Endothelial cell of umbilical vein (primary cell): ENCODE data around the gene ABL1. TPM values are rescaled to one million over a fixed set of nuclear protein-coding genes. Genes with fewer than 3 reads are reported as not detected.

Source experiments
- BruUV-seq: library from RNA; stranded (reverse); fragments of 400-500 nt; replicated peaks from 2 replicates; lab custom pipeline; 2021; lab: Mats Ljungman, UMichigan
- CTCF ChIA-PET: fragments of 300-600, 350-600 bp; sonication (Branson Sonifier 250); formaldehyde crosslinking; loops from one replicate; lab custom pipeline; 2021; ENCODE audit warnings: antibody characterized with exemption, inconsistent platforms; lab: Charles Lee
- POLR2A ChIA-PET: fragments of 300-600, 350-600 bp; sonication (Branson Sonifier 250); formaldehyde crosslinking; loops from one replicate; lab custom pipeline; 2021; ENCODE audit warnings: antibody characterized with exemption, inconsistent platforms; lab: Charles Lee
- DNase-seq: peaks from one replicate; pipeline ENCODE4 v3.0.0-alpha.2; 2011; ENCODE audit warnings: low read depth, low spot score
- FAIRE-seq: peaks from 2 replicates; lab custom pipeline; 2011; peaks lifted over from hg19 to GRCh38; lab: Jason Lieb, UNC
- H2AFZ ChIP-seq: 2 replicates; pipeline ENCODE4 v1.6.0; 2012; ENCODE audit warnings: low read depth, low read length, control low read depth, inconsistent platforms
- H3K27ac ChIP-seq: 2 replicates; pipeline ENCODE4 v1.5.1; 2011; ENCODE audit warnings: low read depth, mild to moderate bottlenecking, control low read depth, low read length, moderate library complexity; ENCODE audit not compliant: insufficient read depth
- H3K27me3 ChIP-seq, 2 experiments: 2 replicates each; pipeline versions ENCODE4 v1.6.0 to v1.6.1; 2011; ENCODE audit warnings: low read length in 2 of 2, mixed read lengths in 1 of 2; ENCODE audit not compliant: control insufficient read depth in 2 of 2, insufficient read depth in 2 of 2
- H3K36me3 ChIP-seq, 2 experiments: 2 replicates in 1 of 2; 3 replicates in 1 of 2; pipeline ENCODE4 v1.5.1; 2011; ENCODE audit warnings: low read length in 2 of 2, mild to moderate bottlenecking in 1 of 2, moderate library complexity in 1 of 2; ENCODE audit not compliant: control insufficient read depth in 2 of 2, insufficient read depth in 2 of 2; ENCODE audit errors: extremely low read depth in 1 of 2
- H3K4me1 ChIP-seq: 3 replicates; pipeline ENCODE4 v1.5.1; 2011; ENCODE audit warnings: mild to moderate bottlenecking, low read length; ENCODE audit not compliant: control insufficient read depth, insufficient read depth; ENCODE audit errors: extremely low read depth
- H3K4me2 ChIP-seq: 2 replicates; pipeline ENCODE4 v1.6.1; 2011; ENCODE audit warnings: low read length, control low read depth, mixed read lengths; ENCODE audit not compliant: insufficient read depth
- H3K4me3 ChIP-seq, 3 experiments: fragments of 200-600 bp in 1 of 3; sonication (generic), shearing (Covaris generic) in 1 of 3; replicated peaks in 1 of 3; 2 replicates each; pipeline ENCODE4 v1.5.1; 2011 to 2016; ENCODE audit warnings: control low read depth in 3 of 3, low read length in 3 of 3, mild to moderate bottlenecking in 2 of 3, inconsistent platforms in 1 of 3, low read depth in 1 of 3, moderate library complexity in 1 of 3; ENCODE audit not compliant: insufficient read depth in 1 of 3
- H3K79me2 ChIP-seq: 2 replicates; pipeline ENCODE4 v1.6.0; 2012; ENCODE audit warnings: low read length, inconsistent platforms; ENCODE audit not compliant: control insufficient read depth, insufficient read depth
- H3K9ac ChIP-seq: replicated peaks from 2 replicates; pipeline ENCODE3; 2011; ENCODE audit warnings: low read length, control low read depth; ENCODE audit not compliant: insufficient read depth; ENCODE audit errors: extremely low read depth
- H3K9me1 ChIP-seq: replicated peaks from 3 replicates; pipeline ENCODE4 v1.6.0; 2011; ENCODE audit warnings: mild to moderate bottlenecking, low read length; ENCODE audit not compliant: control insufficient read depth, insufficient read depth; ENCODE audit errors: extremely low read depth
- H3K9me3 ChIP-seq: replicated peaks from 2 replicates; pipeline ENCODE4 v1.5.1; 2012; ENCODE audit warnings: low read length, inconsistent platforms; ENCODE audit not compliant: control insufficient read depth, insufficient read depth
- H4K20me1 ChIP-seq: replicated peaks from 2 replicates; pipeline ENCODE3; 2011; ENCODE audit warnings: mild to moderate bottlenecking, low read length; ENCODE audit not compliant: control insufficient read depth, insufficient read depth; ENCODE audit errors: extremely low read depth
- CTCF ChIP-seq, 2 donors: IDR thresholded peaks; 1 replicate in 1 of 2; 2 replicates in 1 of 2; pipeline ENCODE4 v1.5.1; 2011; ENCODE audit warnings: low read length in 2 of 2, mild to moderate bottlenecking in 2 of 2, moderate library complexity in 2 of 2, control low read depth in 1 of 2, inconsistent platforms in 1 of 2, low read depth in 1 of 2; ENCODE audit not compliant: insufficient read depth in 1 of 2; ENCODE audit errors: extremely low read depth in 1 of 2
- EZH2 ChIP-seq: IDR thresholded peaks from 2 replicates; pipeline ENCODE4 v1.6.1; 2012; ENCODE audit warnings: borderline replicate concordance, low read depth, mild to moderate bottlenecking, moderate library complexity, low read length, inconsistent platforms; ENCODE audit not compliant: severe bottlenecking
- FOS ChIP-seq: IDR thresholded peaks from 2 replicates; pipeline ENCODE4 v1.6.1; 2011; ENCODE audit warnings: mild to moderate bottlenecking, low read length, moderate library complexity, borderline replicate concordance; ENCODE audit not compliant: insufficient read depth
- GATA2 ChIP-seq: IDR thresholded peaks from 2 replicates; pipeline ENCODE4 v1.7.0; 2011; ENCODE audit warnings: low read depth, mild to moderate bottlenecking, moderate library complexity, mixed read lengths, low read length; ENCODE audit not compliant: insufficient read length, insufficient read depth
- JUN ChIP-seq: IDR thresholded peaks from 2 replicates; pipeline ENCODE4 v1.6.1; 2011; ENCODE audit warnings: borderline replicate concordance, low read depth; ENCODE audit not compliant: insufficient read length, insufficient read depth
- MYC ChIP-seq: IDR thresholded peaks from one replicate; pipeline ENCODE4 v1.6.1; 2011; ENCODE audit warnings: mild to moderate bottlenecking, low read depth, low read length
- POLR2A ChIP-seq: IDR thresholded peaks from 2 replicates; pipeline ENCODE4 v1.6.1; 2012; ENCODE audit warnings: low read depth, mild to moderate bottlenecking, control low read depth, low read length
- POLR2AphosphoS5 ChIP-seq: IDR thresholded peaks from 2 replicates; pipeline ENCODE4 v1.6.1; 2012; ENCODE audit warnings: low read depth, mild to moderate bottlenecking, control low read depth, low read length, moderate library complexity; ENCODE audit not compliant: insufficient read depth
- dilution Hi-C: fragments of 300-500 bp; cut with MboI; formaldehyde crosslinking; loops from one replicate; pipeline ENCODE4 v1.15.0; 2019; ENCODE audit warnings: low sequenced_read_pairs; ENCODE audit not compliant: extremely low pct_ligation_motif_present
- intact Hi-C: fragments of 100-400 bp; cut with micrococcal nuclease; formaldehyde crosslinking; loops from one replicate; pipeline ENCODE4 v1.10.0; 2022
- polyA plus RNA-seq, 4 experiments: library from polyadenylated mRNA; depleted of rRNA in 3 of 4; stranded (reverse) in 3 of 4; unstranded in 1 of 4; fragments of >200 nt; gene quantifications; 2 replicates each; pipeline versions ENCODE4 v1.2.1 to v1.2.3, GENCODE V29; 2011 to 2012; ENCODE audit warnings: missing spikeins in 1 of 4
- total RNA-seq: library from RNA; stranded (reverse); gene quantifications from 2 replicates; pipeline ENCODE4 v1.2.3, GENCODE V29; 2021
- TF ChIP-seq, protein P1 (sequence below): IDR thresholded peaks from 2 replicates; pipeline ENCODE4 v1.6.1; 2011; ENCODE audit not compliant: insufficient read depth, insufficient read length

ABL1 gene
- total and polyA plus RNA-seq, 2 donors (not counting 3 experiments of a cell fraction or from before 2014, with no cell fraction given) = 32.1 to 87.1 TPM

- Histone ChIP-seq H3K27me3 (no peaks in the 10 kb centered on the region), H3K9ac (no peak overlapping the region), H3K36me3 (peaks cover 33 to 49% of the 10 kb centered on the region in 2 experiments), H3K4me2 (no peak overlapping the region), H3K79me2 (peaks cover 34% of the 10 kb centered on the region), H3K9me3 (no peaks in the 10 kb centered on the region), H3K9me1 (no peaks in the 10 kb centered on the region), H2AFZ (no peak overlapping the region), H3K4me1 (no peaks in the 10 kb centered on the region), H4K20me1 (no peaks in the 10 kb centered on the region), H3K27ac (no peak overlapping the region), H3K4me3 (no peak overlapping the region)
- DNase-seq (no peak), FAIRE-seq (no peak)
- ChIA-PET CTCF (interaction anchor here (1.2 kb wide), 1 partner anchor 172 kb away, joined by 5 read pairs; no protein-coding TSS in a partner anchor), POLR2A (no interaction called here)
- no TSS peak for BruUV-seq
- dilution Hi-C loops = loop anchor here (25.0 kb wide), 1 partner anchor 186 kb away; the partner anchor contains the start of gene EXOSC2
- no peak for TF ChIP-seq POLR2A
- TF ChIP-seq EZH2 = no peak
- no peak for TF ChIP-seq MYC
- TF ChIP-seq, protein P1, sequence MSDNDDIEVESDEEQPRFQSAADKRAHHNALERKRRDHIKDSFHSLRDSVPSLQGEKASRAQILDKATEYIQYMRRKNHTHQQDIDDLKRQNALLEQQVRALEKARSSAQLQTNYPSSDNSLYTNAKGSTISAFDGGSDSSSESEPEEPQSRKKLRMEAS = no peak
- TF ChIP-seq GATA2 = no peak
- no peak for TF ChIP-seq FOS
- no peak for TF ChIP-seq JUN
- no peak for TF ChIP-seq CTCF (IDR thresholded peaks at IDR 0.05; ENCODE audit: extremely low read depth in 1 of 2, insufficient read depth in 1 of 2, low read depth in 1 of 2, low read length in 2 of 2)
- TF ChIP-seq POLR2AphosphoS5 = no peak
- intact Hi-C loops = no loop called here
These were observed 38.0 kb downstream of the ABL1 start for GRCh38 chr9:130872912-130873503.
